ENCODE results near the gene INCENP. TPM values are rescaled to one million over a fixed set of nuclear protein-coding genes. Genes with fewer than 3 reads are reported as not detected.

INCENP gene
- total RNA-seq, 1 experiment from 2014 or later: 102 TPM

GRCh38 chr11:62127941-62128770 lies 4.3 kb downstream of the INCENP start:
- H3K27me3 ChIP-seq (replicated peaks): no peaks in the 10 kb centered on the region
- peaks cover 15% of the 10 kb centered on the region for H3K4me1 ChIP-seq (replicated peaks)
- H3K9me3 ChIP-seq (replicated peaks): no peaks in the 10 kb centered on the region; the same call in 1 of the 2 replicates
- H3K27ac ChIP-seq: no peak overlapping the region
- peaks cover 87% of the 10 kb centered on the region for H3K36me3 ChIP-seq
- H3K4me3 ChIP-seq: no peak overlapping the region
- no peak for DNase-seq (ENCODE audit: low read depth in 1 of 2, low spot score in 2 of 2)

- no peak overlapping the region for H3K4me3 ChIP-seq
- H3K36me3 ChIP-seq: peaks cover 93% of the 10 kb centered on the region
- H3K4me1 ChIP-seq (replicated peaks): peaks cover 12% of the 10 kb centered on the region
- no peaks in the 10 kb centered on the region; the same call in 1 of the 2 replicates for H3K9me3 ChIP-seq (replicated peaks)
- no peak for DNase-seq (ENCODE audit: low read depth in 1 of 2, low spot score in 2 of 2)
- no peaks in the 10 kb centered on the region for H3K27me3 ChIP-seq (replicated peaks)
- no peak overlapping the region for H3K27ac ChIP-seq
Measured at GRCh38 chr11:62128835-62129234, 5.0 kb downstream of the INCENP start.

GRCh38 chr11:62129590-62130282 lies 5.9 kb downstream of the INCENP start:
- DNase-seq (ENCODE audit: low read depth in 1 of 2, low spot score in 2 of 2): no peak
- Histone ChIP-seq H3K4me1 (replicated peaks) (peaks cover 11% of the 10 kb centered on the region), H3K27me3 (replicated peaks) (no peaks in the 10 kb centered on the region), H3K4me3 (no peak overlapping the region), H3K27ac (no peak overlapping the region), H3K9me3 (replicated peaks) (no peaks in the 10 kb centered on the region; the same call in 1 of the 2 replicates), H3K36me3 (peaks cover 93% of the 10 kb centered on the region)

GRCh38 chr11:62130283-62131169 lies 6.7 kb downstream of the INCENP start:
- H3K4me3 ChIP-seq: no peak overlapping the region
- peaks cover 3% of the 10 kb centered on the region for H3K4me1 ChIP-seq (replicated peaks)
- peaks cover 93% of the 10 kb centered on the region for H3K36me3 ChIP-seq
- H3K27me3 ChIP-seq (replicated peaks): no peaks in the 10 kb centered on the region
- no peak overlapping the region for H3K27ac ChIP-seq
- no peaks in the 10 kb centered on the region for H3K9me3 ChIP-seq (replicated peaks)
- peak in 1 of 2 experiments; percentile 44 for DNase-seq (ENCODE audit: low read depth in 1 of 2, low spot score in 2 of 2)

- Histone ChIP-seq H3K4me3 (no peak overlapping the region), H3K27ac (no peak overlapping the region), H3K4me1 (replicated peaks) (no peaks in the 10 kb centered on the region), H3K36me3 (peaks cover 96% of the 10 kb centered on the region), H3K27me3 (replicated peaks) (no peaks in the 10 kb centered on the region), H3K9me3 (replicated peaks) (no peaks in the 10 kb centered on the region)
- peak in 1 of 2 experiments; percentile 39 for DNase-seq (ENCODE audit: low read depth in 1 of 2, low spot score in 2 of 2)
Measured at GRCh38 chr11:62131170-62131464, 7.3 kb downstream of the INCENP start.

GRCh38 chr11:62132191-62132590 lies 8.4 kb downstream of the INCENP start:
- H3K36me3 ChIP-seq: peaks cover 98% of the 10 kb centered on the region

GRCh38 chr11:62132689-62133293 lies 9.0 kb downstream of the INCENP start:
- H3K27ac ChIP-seq: no peak overlapping the region
- H3K4me1 ChIP-seq (replicated peaks): no peaks in the 10 kb centered on the region
- DNase-seq (ENCODE audit: low read depth in 1 of 2, low spot score in 2 of 2): no peak
- H3K9me3 ChIP-seq (replicated peaks): no peaks in the 10 kb centered on the region
- H3K36me3 ChIP-seq: peaks cover 98% of the 10 kb centered on the region
- no peak overlapping the region for H3K4me3 ChIP-seq
- H3K27me3 ChIP-seq (replicated peaks): no peaks in the 10 kb centered on the region

More at GRCh38 chr11:62132191-62132590, 8.4 kb downstream of the INCENP start:
- DNase-seq (ENCODE audit: low read depth in 1 of 2, low spot score in 2 of 2): peak in 1 of 2 experiments; percentile 42
- no peaks in the 10 kb centered on the region for H3K9me3 ChIP-seq (replicated peaks)
- no peak overlapping the region for H3K4me3 ChIP-seq
- no peak overlapping the region for H3K27ac ChIP-seq
- no peaks in the 10 kb centered on the region for H3K27me3 ChIP-seq (replicated peaks)
- H3K4me1 ChIP-seq (replicated peaks): no peaks in the 10 kb centered on the region

GRCh38 chr11:62133328-62134065 lies 9.7 kb downstream of the INCENP start:
- Histone ChIP-seq H3K27ac (no peak overlapping the region), H3K4me3 (no peak overlapping the region), H3K9me3 (replicated peaks) (no peaks in the 10 kb centered on the region), H3K36me3 (peaks cover 98% of the 10 kb centered on the region), H3K27me3 (replicated peaks) (no peaks in the 10 kb centered on the region), H3K4me1 (replicated peaks) (no peaks in the 10 kb centered on the region)
- DNase-seq (ENCODE audit: low read depth in 1 of 2, low spot score in 2 of 2): peak in 1 of 2 experiments; percentile 49

GRCh38 chr11:62137276-62137861 lies 13.6 kb downstream of the INCENP start:
- peak in 1 of 2 experiments; percentile 45 for DNase-seq (ENCODE audit: low read depth in 1 of 2, low spot score in 2 of 2)
- Histone ChIP-seq H3K27me3 (replicated peaks) (no peaks in the 10 kb centered on the region), H3K9me3 (replicated peaks) (no peaks in the 10 kb centered on the region), H3K4me3 (no peak overlapping the region), H3K4me1 (replicated peaks) (no peaks in the 10 kb centered on the region), H3K27ac (no peak overlapping the region), H3K36me3 (peaks cover 98% of the 10 kb centered on the region)

- Histone ChIP-seq H3K4me3 (no peak overlapping the region), H3K36me3 (peaks cover 98% of the 10 kb centered on the region), H3K9me3 (replicated peaks) (no peaks in the 10 kb centered on the region), H3K4me1 (replicated peaks) (no peaks in the 10 kb centered on the region), H3K27ac (no peak overlapping the region), H3K27me3 (replicated peaks) (no peaks in the 10 kb centered on the region)
- peak in 1 of 2 experiments; percentile 45 for DNase-seq (ENCODE audit: low read depth in 1 of 2, low spot score in 2 of 2)
Measured at GRCh38 chr11:62137881-62138629, 14.2 kb downstream of the INCENP start.

- Histone ChIP-seq H3K4me3 (no peak overlapping the region), H3K4me1 (replicated peaks) (no peaks in the 10 kb centered on the region), H3K9me3 (replicated peaks) (no peaks in the 10 kb centered on the region), H3K36me3 (peaks cover 98% of the 10 kb centered on the region), H3K27ac (no peak overlapping the region), H3K27me3 (replicated peaks) (no peaks in the 10 kb centered on the region)
- DNase-seq (ENCODE audit: low read depth in 1 of 2, low spot score in 2 of 2): peak in 1 of 2 experiments; percentile 41
Measured at GRCh38 chr11:62138630-62139425, 15.0 kb downstream of the INCENP start.
